Measurements from ENCODE around the gene IL31RA. TPM values are rescaled to one million over a fixed set of nuclear protein-coding genes. Genes with fewer than 3 reads are reported as not detected.

The IL31RA gene
- total RNA-seq, 2 donors from 2014 or later = 2.1 TPM; not detected in 1

DNA sequence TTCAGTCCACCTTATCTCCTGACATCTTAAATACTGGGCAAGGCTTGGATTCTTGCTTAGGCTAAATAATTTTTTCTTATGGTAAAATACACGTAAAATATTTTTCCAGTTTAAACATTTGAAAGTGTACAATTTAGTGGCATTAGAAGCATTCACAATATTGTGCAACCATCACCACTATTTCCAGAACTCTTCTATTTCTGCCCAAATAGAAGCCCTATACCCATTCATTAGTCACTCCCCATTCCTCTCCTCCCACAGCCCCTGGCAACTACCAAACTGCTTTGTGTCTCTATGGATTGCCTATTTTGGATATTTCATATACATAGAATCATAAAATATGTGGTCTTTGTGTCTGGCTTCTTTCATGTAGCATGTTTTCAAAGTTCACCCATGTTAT is 57.6 kb downstream of the IL31RA start:
- Histone ChIP-seq H3K27me3 (replicated peaks; ENCODE audit: insufficient read depth) (no peaks in the 10 kb centered on the region), H3K9me3 (no peaks in the 10 kb centered on the region), H3K4me3 (no peak overlapping the region), H3K27ac (no peak overlapping the region), H3K36me3 (no peaks in the 10 kb centered on the region), H3K4me1 (replicated peaks) (no peaks in the 10 kb centered on the region)
- intact Hi-C loops (cut with DNase I) = no loop called here
- DNase-seq (ENCODE audit: low spot score) = no peak
- 48% methylated on average over 1 of the region's 1 CpG for whole genome bisulfite sequencing
- TF ChIP-seq POLR2AphosphoS5 (IDR thresholded peaks at IDR 0.05) (no peak), POLR2A (IDR thresholded peaks at IDR 0.05) (no peak)
- TF ChIP-seq, protein P1, sequence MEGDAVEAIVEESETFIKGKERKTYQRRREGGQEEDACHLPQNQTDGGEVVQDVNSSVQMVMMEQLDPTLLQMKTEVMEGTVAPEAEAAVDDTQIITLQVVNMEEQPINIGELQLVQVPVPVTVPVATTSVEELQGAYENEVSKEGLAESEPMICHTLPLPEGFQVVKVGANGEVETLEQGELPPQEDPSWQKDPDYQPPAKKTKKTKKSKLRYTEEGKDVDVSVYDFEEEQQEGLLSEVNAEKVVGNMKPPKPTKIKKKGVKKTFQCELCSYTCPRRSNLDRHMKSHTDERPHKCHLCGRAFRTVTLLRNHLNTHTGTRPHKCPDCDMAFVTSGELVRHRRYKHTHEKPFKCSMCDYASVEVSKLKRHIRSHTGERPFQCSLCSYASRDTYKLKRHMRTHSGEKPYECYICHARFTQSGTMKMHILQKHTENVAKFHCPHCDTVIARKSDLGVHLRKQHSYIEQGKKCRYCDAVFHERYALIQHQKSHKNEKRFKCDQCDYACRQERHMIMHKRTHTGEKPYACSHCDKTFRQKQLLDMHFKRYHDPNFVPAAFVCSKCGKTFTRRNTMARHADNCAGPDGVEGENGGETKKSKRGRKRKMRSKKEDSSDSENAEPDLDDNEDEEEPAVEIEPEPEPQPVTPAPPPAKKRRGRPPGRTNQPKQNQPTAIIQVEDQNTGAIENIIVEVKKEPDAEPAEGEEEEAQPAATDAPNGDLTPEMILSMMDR (IDR thresholded peaks at IDR 0.05) = no peak

DNA sequence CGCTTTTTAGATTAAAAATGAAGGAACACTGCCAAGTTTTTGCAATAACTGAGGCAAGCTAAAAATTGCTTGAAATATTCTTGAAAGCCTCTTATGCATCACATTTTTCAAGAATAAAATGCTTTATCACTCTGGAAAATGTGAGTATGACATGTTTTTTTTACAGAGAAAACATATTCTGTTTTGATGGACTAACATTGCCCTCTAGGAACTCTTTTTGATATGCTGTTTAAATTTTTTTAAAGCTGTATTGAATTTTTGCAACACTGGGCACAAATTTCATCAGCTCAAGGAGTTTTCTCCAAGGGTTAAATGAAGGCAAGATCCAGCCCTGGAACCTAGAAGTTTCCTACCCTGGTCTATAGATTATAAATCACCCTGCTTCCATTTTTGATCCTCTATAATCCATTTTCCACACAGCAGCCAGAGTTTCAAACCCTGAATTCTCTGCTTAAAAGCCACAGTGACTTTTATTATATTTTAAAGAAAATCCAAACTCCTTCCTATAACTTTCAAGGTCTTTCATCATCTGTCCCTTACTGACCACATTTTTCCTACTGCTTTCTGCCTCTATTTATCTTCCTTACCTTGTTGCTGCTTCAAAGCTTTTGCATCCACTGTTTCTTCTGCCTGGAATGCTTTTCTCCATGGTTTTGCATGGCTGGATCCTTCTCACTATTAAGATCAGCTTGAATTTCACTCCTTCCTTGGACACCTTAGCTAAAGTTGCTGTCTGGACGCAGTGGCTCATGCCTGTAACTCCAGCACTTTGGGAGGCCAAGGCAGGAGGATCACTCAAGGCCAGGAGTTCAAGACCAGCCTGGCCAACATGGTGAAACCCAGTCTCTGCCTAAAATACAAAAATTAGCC is 60.9 kb downstream of the IL31RA start:
- H3K4me3 ChIP-seq = no peak overlapping the region
- WGBS = 90% methylated on average over 2 of the region's 2 CpGs
- no peaks in the 10 kb centered on the region for H3K36me3 ChIP-seq
- no peak overlapping the region for H3K27ac ChIP-seq
- no peak for DNase-seq (ENCODE audit: low spot score)
- no peak for TF ChIP-seq POLR2A (IDR thresholded peaks at IDR 0.05)
- no peak for TF ChIP-seq POLR2AphosphoS5 (IDR thresholded peaks at IDR 0.05)
- TF ChIP-seq, protein P1 (IDR thresholded peaks at IDR 0.05) = no peak
- intact Hi-C loops (cut with DNase I) = no loop called here
- H3K27me3 ChIP-seq (replicated peaks; ENCODE audit: insufficient read depth) = no peaks in the 10 kb centered on the region
- H3K9me3 ChIP-seq = no peaks in the 10 kb centered on the region
- H3K4me1 ChIP-seq (replicated peaks) = no peaks in the 10 kb centered on the region

DNA sequence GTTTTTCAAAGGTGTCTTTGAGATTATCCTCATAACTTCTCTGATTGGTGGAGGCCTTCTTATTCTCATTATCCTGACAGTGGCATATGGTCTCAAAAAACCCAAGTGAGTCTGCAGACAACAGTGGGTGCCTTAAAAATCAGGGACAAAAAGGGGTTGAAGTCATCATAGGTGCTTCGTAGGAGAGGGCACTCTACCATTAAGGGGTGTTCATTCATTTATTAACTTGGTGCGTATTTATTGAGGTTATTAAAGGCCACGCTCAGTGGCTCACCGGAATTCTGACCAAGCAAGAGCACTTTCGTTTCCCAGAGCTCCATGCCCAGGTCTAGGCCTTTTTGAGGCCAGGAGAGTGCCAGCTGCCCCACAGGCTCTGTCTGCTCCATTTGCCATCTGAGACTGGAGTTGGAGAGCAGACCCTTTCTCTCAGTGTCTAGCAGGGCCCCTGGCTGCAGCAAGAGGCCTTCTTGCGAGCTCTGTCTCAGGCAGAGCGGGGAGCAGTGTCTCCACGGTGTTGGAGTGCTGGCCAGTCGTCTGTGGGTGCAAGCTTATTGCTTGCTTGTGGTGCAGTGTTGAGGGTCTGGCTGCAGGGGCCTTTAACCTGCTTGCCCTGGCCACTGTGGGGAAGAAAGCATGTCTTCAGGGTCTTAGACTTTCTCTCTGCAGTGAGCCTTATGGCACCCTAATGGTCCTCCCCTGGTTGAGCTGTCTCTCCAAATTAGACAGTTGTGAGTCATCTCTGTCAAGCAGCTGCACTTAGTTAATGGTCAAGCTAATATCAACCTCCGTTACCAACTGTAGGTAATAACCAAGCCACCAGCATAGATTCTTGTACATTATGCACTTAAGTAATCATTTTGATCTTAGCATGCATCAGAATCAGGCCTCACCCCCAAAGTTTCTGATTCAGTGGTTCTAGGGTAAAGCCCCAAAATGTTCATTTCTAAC is 62.6 kb downstream of the IL31RA start:
- Histone ChIP-seq H3K4me1 (replicated peaks) (no peaks in the 10 kb centered on the region), H3K36me3 (no peaks in the 10 kb centered on the region), H3K27me3 (replicated peaks; ENCODE audit: insufficient read depth) (no peaks in the 10 kb centered on the region), H3K9me3 (no peaks in the 10 kb centered on the region), H3K27ac (no peak overlapping the region), H3K4me3 (no peak overlapping the region)
- TF ChIP-seq POLR2A (IDR thresholded peaks at IDR 0.05) (no peak), POLR2AphosphoS5 (IDR thresholded peaks at IDR 0.05) (no peak)
- TF ChIP-seq, protein P1 (IDR thresholded peaks at IDR 0.05) = no peak
- DNase-seq (ENCODE audit: low spot score) = no peak
- WGBS = 97% methylated on average over 10 of the region's 10 CpGs
- intact Hi-C loops (cut with DNase I) = no loop called here

DNA sequence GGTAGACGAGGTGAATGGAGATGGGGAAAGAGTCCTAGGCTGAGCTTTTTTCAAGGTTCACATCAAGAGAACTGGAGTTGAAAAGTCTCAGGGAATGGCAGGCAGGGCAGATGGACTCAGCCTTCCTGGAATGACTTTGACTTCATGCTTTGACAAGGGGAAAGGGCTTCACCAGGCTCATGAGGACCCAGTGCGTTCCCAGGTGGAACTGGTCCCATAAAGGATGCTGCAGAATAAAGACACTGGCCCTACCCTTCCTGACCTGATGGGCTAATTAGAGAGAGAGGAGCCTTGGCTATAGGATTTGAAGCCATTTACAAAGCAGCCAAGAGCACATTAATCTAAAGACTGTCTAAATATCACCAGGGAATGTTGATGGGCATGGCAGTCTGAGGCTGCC is 63.8 kb downstream of the IL31RA start:
- DNase-seq (ENCODE audit: low spot score) = no peak
- Histone ChIP-seq H3K27me3 (replicated peaks; ENCODE audit: insufficient read depth) (no peaks in the 10 kb centered on the region), H3K36me3 (no peaks in the 10 kb centered on the region), H3K4me3 (no peak overlapping the region), H3K4me1 (replicated peaks) (no peaks in the 10 kb centered on the region), H3K9me3 (no peaks in the 10 kb centered on the region), H3K27ac (no peak overlapping the region)
- no peak for TF ChIP-seq POLR2A (IDR thresholded peaks at IDR 0.05)
- TF ChIP-seq POLR2AphosphoS5 (IDR thresholded peaks at IDR 0.05) = no peak
- TF ChIP-seq, protein P1 (IDR thresholded peaks at IDR 0.05) = no peak
- intact Hi-C loops (cut with DNase I) = no loop called here
- 97% methylated on average over 2 of the region's 2 CpGs for WGBS
